ENCODE data around the gene BAD.
"Not testable (repeated sequence)": the region's sequence is repeated elsewhere in the genome, so short reads cannot be mapped to it uniquely, and the experiment has no call there.

Gene BAD

GRCh38 chr11:64284048-64284961 lies at the start of gene BAD:
Gene BAD, minus strand, starts transcription at chr11:64284665. Its CDS starts 297 bp downstream, at chr11:64284368.
- DNase-seq, result peak; percentile 89

- no peak for DNase-seq
Measured at GRCh38 chr11:64333556-64333955, 49.1 kb upstream of the BAD start.

GRCh38 chr11:64331569-64332371 lies 47.3 kb upstream of the BAD start:
- DNase-seq, result peak; percentile 78

- no peak for DNase-seq
Measured at GRCh38 chr11:64330888-64331287, 46.4 kb upstream of the BAD start.

GRCh38 chr11:64327993-64328392 lies 43.5 kb upstream of the BAD start:
- no peak for DNase-seq

GRCh38 chr11:64327375-64327774 lies 42.9 kb upstream of the BAD start:
- DNase-seq, result no peak

- DNase-seq, result no peak
Measured at GRCh38 chr11:64324692-64325469, 40.4 kb upstream of the BAD start.

GRCh38 chr11:64323984-64324383 lies 39.5 kb upstream of the BAD start:
- not testable (repeated sequence) for DNase-seq

GRCh38 chr11:64323373-64323772 lies 38.9 kb upstream of the BAD start:
- no peak for DNase-seq

GRCh38 chr11:64322925-64323260 lies 38.4 kb upstream of the BAD start:
- DNase-seq, result no peak

- no peak for DNase-seq
Measured at GRCh38 chr11:64321533-64321932, 37.1 kb upstream of the BAD start.

- DNase-seq, result no peak
Measured at GRCh38 chr11:64321026-64321425, 36.6 kb upstream of the BAD start.

GRCh38 chr11:64320556-64320955 lies 36.1 kb upstream of the BAD start:
- DNase-seq, result no peak

GRCh38 chr11:64318766-64319761 lies 34.6 kb upstream of the BAD start:
- no peak for DNase-seq

GRCh38 chr11:64317961-64318765 lies 33.7 kb upstream of the BAD start, which contains the start of gene PRDX5:
Gene PRDX5, plus strand, starts transcription at chr11:64318121. Its CDS starts 95 bp downstream, at chr11:64318216.
- peak; percentile 95 for DNase-seq

- peak; percentile 97 for DNase-seq
Measured at GRCh38 chr11:64317325-64317960, 33.0 kb upstream of the BAD start, which contains the start of gene TRMT112. Gene TRMT112, minus strand, starts transcription at chr11:64317559. Its CDS starts 33 bp downstream, at chr11:64317526.

GRCh38 chr11:64316672-64317324 lies 32.3 kb upstream of the BAD start:
- DNase-seq, result no peak

GRCh38 chr11:64315667-64316526 lies 31.4 kb upstream of the BAD start:
- DNase-seq, result not testable (repeated sequence)
